Uterus (tissue), 2 donors: Measurements from ENCODE around the gene RAB11FIP4.

ENCODE experiments used
- CTCF ChIP-seq, 4 experiments: fragments of 200-600 bp in 2 of 4; fragments of 450-650 bp in 2 of 4; sonication (generic) in 2 of 4; IDR thresholded peaks; one replicate each; pipeline ENCODE4 v1.5.1; 2016 to 2019; ENCODE audit warnings: antibody characterized with exemption in 4 of 4, mild to moderate bottlenecking in 2 of 4, moderate library complexity in 1 of 4
- POLR2A ChIP-seq, 2 donors: fragments of 450-650 bp; IDR thresholded peaks; one replicate each; pipeline ENCODE4 v1.6.1; 2016; ENCODE audit warnings: antibody characterized with exemption in 2 of 2, mild to moderate bottlenecking in 1 of 2, moderate library complexity in 1 of 2

- TF ChIP-seq CTCF (IDR thresholded peaks at IDR 0.05) (no peak), POLR2A (IDR thresholded peaks at IDR 0.05) (no peak)
These were observed 178.8 kb downstream of the RAB11FIP4 start for GRCh38 chr17:31570231-31570630.
